ENCODE data around the gene BOC. TPM values are rescaled to one million over a fixed set of nuclear protein-coding genes. Genes with fewer than 3 reads are reported as not detected.

The BOC gene
- total and polyA plus RNA-seq, 2 experiments from 2014 or later = 2.1 to 4.1 TPM

DNA sequence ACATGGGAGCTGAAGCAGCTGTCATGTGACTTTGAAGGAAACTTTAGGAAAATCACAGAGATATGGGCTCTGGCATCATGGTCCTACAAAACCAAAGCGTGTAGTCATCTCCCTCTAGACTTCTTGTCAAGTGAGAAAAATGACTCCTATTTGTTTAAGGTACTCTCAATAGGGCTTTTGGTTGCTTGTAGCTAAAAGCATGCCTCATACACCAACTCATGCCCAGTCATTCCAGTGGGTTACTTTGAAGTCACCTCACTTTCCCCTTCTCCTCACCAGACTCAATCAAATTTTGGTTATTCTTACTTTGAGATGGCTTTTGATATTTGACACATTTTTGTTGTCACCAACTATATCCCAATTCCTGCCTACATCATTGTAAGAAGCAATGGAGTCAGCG is 81.6 kb downstream of the BOC start:
- H3K79me2 ChIP-seq (replicated peaks; ENCODE audit: insufficient read depth) = no peaks in the 10 kb centered on the region
- TF ChIP-seq, protein P1, sequence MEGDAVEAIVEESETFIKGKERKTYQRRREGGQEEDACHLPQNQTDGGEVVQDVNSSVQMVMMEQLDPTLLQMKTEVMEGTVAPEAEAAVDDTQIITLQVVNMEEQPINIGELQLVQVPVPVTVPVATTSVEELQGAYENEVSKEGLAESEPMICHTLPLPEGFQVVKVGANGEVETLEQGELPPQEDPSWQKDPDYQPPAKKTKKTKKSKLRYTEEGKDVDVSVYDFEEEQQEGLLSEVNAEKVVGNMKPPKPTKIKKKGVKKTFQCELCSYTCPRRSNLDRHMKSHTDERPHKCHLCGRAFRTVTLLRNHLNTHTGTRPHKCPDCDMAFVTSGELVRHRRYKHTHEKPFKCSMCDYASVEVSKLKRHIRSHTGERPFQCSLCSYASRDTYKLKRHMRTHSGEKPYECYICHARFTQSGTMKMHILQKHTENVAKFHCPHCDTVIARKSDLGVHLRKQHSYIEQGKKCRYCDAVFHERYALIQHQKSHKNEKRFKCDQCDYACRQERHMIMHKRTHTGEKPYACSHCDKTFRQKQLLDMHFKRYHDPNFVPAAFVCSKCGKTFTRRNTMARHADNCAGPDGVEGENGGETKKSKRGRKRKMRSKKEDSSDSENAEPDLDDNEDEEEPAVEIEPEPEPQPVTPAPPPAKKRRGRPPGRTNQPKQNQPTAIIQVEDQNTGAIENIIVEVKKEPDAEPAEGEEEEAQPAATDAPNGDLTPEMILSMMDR (conservative IDR thresholded peaks at IDR 0.05; ENCODE audit: low read depth in 2 of 2) = no peak
- TF ChIP-seq JUNB (IDR thresholded peaks at IDR 0.05; ENCODE audit: unreplicated experiment) = no peak
- no peak for TF ChIP-seq ZNF331 (CRISPR knock-in tag; IDR thresholded peaks at IDR 0.05; ENCODE audit: low read depth)
- TF ChIP-seq POLR2AphosphoS5 (IDR thresholded peaks at IDR 0.05; ENCODE audit: low read depth) = no peak
- no peak for TF ChIP-seq NANOG (IDR thresholded peaks at IDR 0.05; ENCODE audit: borderline replicate concordance)
- no peak for TF ChIP-seq CREB1 (CRISPR knock-in tag; IDR thresholded peaks at IDR 0.05; ENCODE audit: low read depth)
- TF ChIP-seq EZH2 (IDR thresholded peaks at IDR 0.05; ENCODE audit: low read depth, unreplicated experiment) = no peak
- TF ChIP-seq EZH2phosphoT487 (IDR thresholded peaks at IDR 0.05; ENCODE audit: unreplicated experiment) = no peak
- no peak for TF ChIP-seq ZNF114 (CRISPR knock-in tag; IDR thresholded peaks at IDR 0.05)
- TF ChIP-seq, protein P2, sequence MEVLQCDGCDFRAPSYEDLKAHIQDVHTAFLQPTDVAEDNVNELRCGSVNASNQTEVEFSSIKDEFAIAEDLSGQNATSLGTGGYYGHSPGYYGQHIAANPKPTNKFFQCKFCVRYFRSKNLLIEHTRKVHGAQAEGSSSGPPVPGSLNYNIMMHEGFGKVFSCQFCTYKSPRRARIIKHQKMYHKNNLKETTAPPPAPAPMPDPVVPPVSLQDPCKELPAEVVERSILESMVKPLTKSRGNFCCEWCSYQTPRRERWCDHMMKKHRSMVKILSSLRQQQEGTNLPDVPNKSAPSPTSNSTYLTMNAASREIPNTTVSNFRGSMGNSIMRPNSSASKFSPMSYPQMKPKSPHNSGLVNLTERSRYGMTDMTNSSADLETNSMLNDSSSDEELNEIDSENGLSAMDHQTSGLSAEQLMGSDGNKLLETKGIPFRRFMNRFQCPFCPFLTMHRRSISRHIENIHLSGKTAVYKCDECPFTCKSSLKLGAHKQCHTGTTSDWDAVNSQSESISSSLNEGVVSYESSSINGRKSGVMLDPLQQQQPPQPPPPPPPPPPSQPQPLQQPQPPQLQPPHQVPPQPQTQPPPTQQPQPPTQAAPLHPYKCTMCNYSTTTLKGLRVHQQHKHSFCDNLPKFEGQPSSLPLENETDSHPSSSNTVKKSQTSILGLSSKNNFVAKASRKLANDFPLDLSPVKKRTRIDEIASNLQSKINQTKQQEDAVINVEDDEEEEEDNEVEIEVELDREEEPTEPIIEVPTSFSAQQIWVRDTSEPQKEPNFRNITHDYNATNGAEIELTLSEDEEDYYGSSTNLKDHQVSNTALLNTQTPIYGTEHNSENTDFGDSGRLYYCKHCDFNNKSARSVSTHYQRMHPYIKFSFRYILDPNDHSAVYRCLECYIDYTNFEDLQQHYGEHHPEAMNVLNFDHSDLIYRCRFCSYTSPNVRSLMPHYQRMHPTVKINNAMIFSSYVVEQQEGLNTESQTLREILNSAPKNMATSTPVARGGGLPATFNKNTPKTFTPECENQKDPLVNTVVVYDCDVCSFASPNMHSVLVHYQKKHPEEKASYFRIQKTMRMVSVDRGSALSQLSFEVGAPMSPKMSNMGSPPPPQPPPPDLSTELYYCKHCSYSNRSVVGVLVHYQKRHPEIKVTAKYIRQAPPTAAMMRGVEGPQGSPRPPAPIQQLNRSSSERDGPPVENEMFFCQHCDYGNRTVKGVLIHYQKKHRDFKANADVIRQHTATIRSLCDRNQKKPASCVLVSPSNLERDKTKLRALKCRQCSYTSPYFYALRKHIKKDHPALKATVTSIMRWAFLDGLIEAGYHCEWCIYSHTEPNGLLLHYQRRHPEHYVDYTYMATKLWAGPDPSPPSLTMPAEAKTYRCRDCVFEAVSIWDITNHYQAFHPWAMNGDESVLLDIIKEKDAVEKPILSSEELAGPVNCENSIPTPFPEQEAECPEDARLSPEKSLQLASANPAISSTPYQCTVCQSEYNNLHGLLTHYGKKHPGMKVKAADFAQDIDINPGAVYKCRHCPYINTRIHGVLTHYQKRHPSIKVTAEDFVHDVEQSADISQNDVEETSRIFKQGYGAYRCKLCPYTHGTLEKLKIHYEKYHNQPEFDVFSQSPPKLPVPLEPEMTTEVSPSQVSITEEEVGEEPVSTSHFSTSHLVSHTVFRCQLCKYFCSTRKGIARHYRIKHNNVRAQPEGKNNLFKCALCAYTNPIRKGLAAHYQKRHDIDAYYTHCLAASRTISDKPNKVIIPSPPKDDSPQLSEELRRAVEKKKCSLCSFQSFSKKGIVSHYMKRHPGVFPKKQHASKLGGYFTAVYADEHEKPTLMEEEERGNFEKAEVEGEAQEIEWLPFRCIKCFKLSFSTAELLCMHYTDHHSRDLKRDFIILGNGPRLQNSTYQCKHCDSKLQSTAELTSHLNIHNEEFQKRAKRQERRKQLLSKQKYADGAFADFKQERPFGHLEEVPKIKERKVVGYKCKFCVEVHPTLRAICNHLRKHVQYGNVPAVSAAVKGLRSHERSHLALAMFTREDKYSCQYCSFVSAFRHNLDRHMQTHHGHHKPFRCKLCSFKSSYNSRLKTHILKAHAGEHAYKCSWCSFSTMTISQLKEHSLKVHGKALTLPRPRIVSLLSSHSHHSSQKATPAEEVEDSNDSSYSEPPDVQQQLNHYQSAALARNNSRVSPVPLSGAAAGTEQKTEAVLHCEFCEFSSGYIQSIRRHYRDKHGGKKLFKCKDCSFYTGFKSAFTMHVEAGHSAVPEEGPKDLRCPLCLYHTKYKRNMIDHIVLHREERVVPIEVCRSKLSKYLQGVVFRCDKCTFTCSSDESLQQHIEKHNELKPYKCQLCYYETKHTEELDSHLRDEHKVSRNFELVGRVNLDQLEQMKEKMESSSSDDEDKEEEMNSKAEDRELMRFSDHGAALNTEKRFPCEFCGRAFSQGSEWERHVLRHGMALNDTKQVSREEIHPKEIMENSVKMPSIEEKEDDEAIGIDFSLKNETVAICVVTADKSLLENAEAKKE (CRISPR knock-in tag; IDR thresholded peaks at IDR 0.05) = no peak
- TF ChIP-seq, protein P3, sequence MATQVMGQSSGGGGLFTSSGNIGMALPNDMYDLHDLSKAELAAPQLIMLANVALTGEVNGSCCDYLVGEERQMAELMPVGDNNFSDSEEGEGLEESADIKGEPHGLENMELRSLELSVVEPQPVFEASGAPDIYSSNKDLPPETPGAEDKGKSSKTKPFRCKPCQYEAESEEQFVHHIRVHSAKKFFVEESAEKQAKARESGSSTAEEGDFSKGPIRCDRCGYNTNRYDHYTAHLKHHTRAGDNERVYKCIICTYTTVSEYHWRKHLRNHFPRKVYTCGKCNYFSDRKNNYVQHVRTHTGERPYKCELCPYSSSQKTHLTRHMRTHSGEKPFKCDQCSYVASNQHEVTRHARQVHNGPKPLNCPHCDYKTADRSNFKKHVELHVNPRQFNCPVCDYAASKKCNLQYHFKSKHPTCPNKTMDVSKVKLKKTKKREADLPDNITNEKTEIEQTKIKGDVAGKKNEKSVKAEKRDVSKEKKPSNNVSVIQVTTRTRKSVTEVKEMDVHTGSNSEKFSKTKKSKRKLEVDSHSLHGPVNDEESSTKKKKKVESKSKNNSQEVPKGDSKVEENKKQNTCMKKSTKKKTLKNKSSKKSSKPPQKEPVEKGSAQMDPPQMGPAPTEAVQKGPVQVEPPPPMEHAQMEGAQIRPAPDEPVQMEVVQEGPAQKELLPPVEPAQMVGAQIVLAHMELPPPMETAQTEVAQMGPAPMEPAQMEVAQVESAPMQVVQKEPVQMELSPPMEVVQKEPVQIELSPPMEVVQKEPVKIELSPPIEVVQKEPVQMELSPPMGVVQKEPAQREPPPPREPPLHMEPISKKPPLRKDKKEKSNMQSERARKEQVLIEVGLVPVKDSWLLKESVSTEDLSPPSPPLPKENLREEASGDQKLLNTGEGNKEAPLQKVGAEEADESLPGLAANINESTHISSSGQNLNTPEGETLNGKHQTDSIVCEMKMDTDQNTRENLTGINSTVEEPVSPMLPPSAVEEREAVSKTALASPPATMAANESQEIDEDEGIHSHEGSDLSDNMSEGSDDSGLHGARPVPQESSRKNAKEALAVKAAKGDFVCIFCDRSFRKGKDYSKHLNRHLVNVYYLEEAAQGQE (IDR thresholded peaks at IDR 0.05; ENCODE audit: unreplicated experiment) = no peak
- TF ChIP-seq, protein P4, sequence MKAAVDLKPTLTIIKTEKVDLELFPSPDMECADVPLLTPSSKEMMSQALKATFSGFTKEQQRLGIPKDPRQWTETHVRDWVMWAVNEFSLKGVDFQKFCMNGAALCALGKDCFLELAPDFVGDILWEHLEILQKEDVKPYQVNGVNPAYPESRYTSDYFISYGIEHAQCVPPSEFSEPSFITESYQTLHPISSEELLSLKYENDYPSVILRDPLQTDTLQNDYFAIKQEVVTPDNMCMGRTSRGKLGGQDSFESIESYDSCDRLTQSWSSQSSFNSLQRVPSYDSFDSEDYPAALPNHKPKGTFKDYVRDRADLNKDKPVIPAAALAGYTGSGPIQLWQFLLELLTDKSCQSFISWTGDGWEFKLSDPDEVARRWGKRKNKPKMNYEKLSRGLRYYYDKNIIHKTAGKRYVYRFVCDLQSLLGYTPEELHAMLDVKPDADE (IDR thresholded peaks at IDR 0.05) = no peak
- TF ChIP-seq STAT1 (IDR thresholded peaks at IDR 0.05; ENCODE audit: unreplicated experiment) = no peak
- H3K36me3 Mint-ChIP-seq (ENCODE audit: low read depth) = no peaks in the 10 kb centered on the region
- no peak overlapping the region for H3K4me3 ChIP-seq
- H3K4me2 ChIP-seq = no peak overlapping the region
- H2AFZ ChIP-seq = no peak overlapping the region
- H3F3A ChIP-seq (replicated peaks; ENCODE audit: low read depth) = no peaks in the 10 kb centered on the region
- no peaks in the 10 kb centered on the region; the same call in 1 of the 2 replicates for H3K4me1 ChIP-seq (ENCODE audit: insufficient read depth)
- no peak for DNase-seq (ENCODE audit: low spot score)
- H3K4me3 Mint-ChIP-seq = no peak overlapping the region
- no peak overlapping the region for H3K27ac Mint-ChIP-seq
- no peaks in the 10 kb centered on the region for H3K9me2 ChIP-seq (ENCODE audit: insufficient read depth)
- H3K9me3 Mint-ChIP-seq = no peaks in the 10 kb centered on the region; the same call in 2 of the 3 replicates
- no peaks in the 10 kb centered on the region for H3K36me3 ChIP-seq (ENCODE audit: insufficient read depth)
- H3K4me1 Mint-ChIP-seq = peaks cover 10% of the 10 kb centered on the region
- H4K20me1 ChIP-seq (replicated peaks; ENCODE audit: insufficient read depth) = no peaks in the 10 kb centered on the region; the same call in 1 of the 2 replicates
- H3K27ac ChIP-seq (ENCODE audit: low read depth) = no peak overlapping the region
- H3K27me3 Mint-ChIP-seq (ENCODE audit: insufficient read depth, low read depth, poor library complexity) = peaks cover 3% of the 10 kb centered on the region
- no peaks in the 10 kb centered on the region for H3K27me3 ChIP-seq (ENCODE audit: insufficient read depth)
- no peak for ATAC-seq
